ENCODE data around the gene KIFBP. TPM values are rescaled to one million over a fixed set of nuclear protein-coding genes. Genes with fewer than 3 reads are reported as not detected.

Gene KIFBP
- total and polyA plus RNA-seq, 2 of the 13 experiments (the other 11 are each of a cell fraction or from before 2014, with no cell fraction given), result 13.0 to 21.9 TPM

- TF ChIP-seq, protein P1, sequence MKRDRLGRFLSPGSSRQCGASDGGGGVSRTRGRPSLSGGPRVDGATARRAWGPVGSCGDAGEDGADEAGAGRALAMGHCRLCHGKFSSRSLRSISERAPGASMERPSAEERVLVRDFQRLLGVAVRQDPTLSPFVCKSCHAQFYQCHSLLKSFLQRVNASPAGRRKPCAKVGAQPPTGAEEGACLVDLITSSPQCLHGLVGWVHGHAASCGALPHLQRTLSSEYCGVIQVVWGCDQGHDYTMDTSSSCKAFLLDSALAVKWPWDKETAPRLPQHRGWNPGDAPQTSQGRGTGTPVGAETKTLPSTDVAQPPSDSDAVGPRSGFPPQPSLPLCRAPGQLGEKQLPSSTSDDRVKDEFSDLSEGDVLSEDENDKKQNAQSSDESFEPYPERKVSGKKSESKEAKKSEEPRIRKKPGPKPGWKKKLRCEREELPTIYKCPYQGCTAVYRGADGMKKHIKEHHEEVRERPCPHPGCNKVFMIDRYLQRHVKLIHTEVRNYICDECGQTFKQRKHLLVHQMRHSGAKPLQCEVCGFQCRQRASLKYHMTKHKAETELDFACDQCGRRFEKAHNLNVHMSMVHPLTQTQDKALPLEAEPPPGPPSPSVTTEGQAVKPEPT (CRISPR knock-in tag; IDR thresholded peaks at IDR 0.05; ENCODE audit: low read depth), result no peak
- TF ChIP-seq ZNF282 (IDR thresholded peaks at IDR 0.05; ENCODE audit: partially characterized antibody), result no peak
- no peak for TF ChIP-seq SIX1 (CRISPR knock-in tag; IDR thresholded peaks at IDR 0.05; ENCODE audit: borderline replicate concordance)
- TF ChIP-seq, protein P2, sequence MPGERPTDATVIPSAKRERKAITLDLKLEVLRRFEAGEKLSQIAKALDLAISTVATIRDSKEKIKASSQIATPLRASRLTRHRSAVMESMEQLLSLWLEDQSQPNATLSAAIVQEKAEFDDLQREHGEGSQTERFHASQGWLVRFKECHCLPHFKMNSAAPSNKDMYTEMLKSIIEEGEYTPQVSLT (CRISPR knock-in tag; IDR thresholded peaks at IDR 0.05; ENCODE audit: borderline replicate concordance, low read depth), result no peak
- TF ChIP-seq SALL2 (CRISPR knock-in tag; IDR thresholded peaks at IDR 0.05), result no peak
Measured at GRCh38 chr10:69047111-69047832, 58.7 kb downstream of the KIFBP start (continued).

DNA sequence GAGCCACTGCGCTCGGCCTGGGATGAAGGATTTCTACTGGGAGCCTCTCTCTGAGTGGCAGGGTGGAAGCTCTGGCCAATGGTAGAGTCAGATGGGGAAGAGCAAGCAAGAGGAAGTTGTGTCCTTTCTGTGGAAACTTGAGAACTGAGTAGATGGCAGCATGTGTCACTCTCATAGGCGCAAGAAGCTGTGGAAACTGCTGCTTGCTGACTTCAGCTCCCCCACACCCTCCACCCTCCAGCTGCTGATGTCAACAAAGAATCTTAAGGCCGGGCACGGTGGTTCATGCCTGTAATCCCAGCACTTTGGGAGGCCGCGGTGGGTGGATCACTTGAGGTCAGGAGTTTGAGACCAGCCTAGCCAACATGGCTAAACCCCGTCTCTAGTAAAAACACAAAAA, 59.5 kb downstream of the KIFBP start:
- in situ Hi-C loops (cut with HindIII; ENCODE audit: extremely low pct_ligation_motif_present, low pct_unique_long_range_greater_than_20kb), result no loop called here
- WGBS (ENCODE audit: low lambda C conversion rate), result 26% methylated on average over 6 of the region's 8 CpGs
- BruUV-seq (replicated peaks), result no TSS peak
- FAIRE-seq, result no peak
- intact Hi-C loops (cut with micrococcal nuclease; ENCODE audit: unreplicated experiment), result no loop called here
- Histone ChIP-seq H3K9me3 (ENCODE audit: low read length) (no peaks in the 10 kb centered on the region), H3K36me3 (replicated peaks in 1 of 2; ENCODE audit: control insufficient read depth in 1 of 2, insufficient read depth in 2 of 2, low read length in 2 of 2) (no peaks in the 10 kb centered on the region), H3K4me2 (ENCODE audit: low read depth, low read length) (no peak overlapping the region), H2AFZ (ENCODE audit: low read length) (no peak overlapping the region), H3K27ac (ENCODE audit: extremely low read length, insufficient read depth, low read length) (no peak overlapping the region), H3K27me3 (ENCODE audit: control insufficient read depth in 1 of 2, insufficient read depth in 2 of 2, low read length in 2 of 2) (peaks cover 0 to 15% of the 10 kb centered on the region in 2 experiments; a peak in 2 of 5 replicates), H3K9ac (ENCODE audit: insufficient read depth, low read depth, low read length) (no peak overlapping the region), H3K4me1 (ENCODE audit: insufficient read depth, low read length) (no peaks in the 10 kb centered on the region), H3K79me2 (ENCODE audit: insufficient read depth, low read length) (no peaks in the 10 kb centered on the region), H3K4me3 (replicated peaks in 1 of 3; ENCODE audit: insufficient read depth in 1 of 3, low read depth in 2 of 3, low read length in 3 of 3) (no peak overlapping the region), H4K20me1 (ENCODE audit: insufficient read depth, low read length) (no peaks in the 10 kb centered on the region)
- DNase-seq (ENCODE audit: low spot score), result no peak
- ChIA-PET CTCF (ENCODE audit: low intra/inter-chr PET ratio, low total read pairs) (no interaction called here), POLR2A (no interaction called here)
- no peak for ATAC-seq
- no peak for TF ChIP-seq ZNF24 (IDR thresholded peaks at IDR 0.05)
- TF ChIP-seq GTF2F1 (IDR thresholded peaks at IDR 0.05; ENCODE audit: low read length), result no peak
- no peak for TF ChIP-seq EP300 (IDR thresholded peaks at IDR 0.05; ENCODE audit: low read depth in 2 of 2, low read length in 2 of 2)
- no peak for TF ChIP-seq EP300 (CRISPR knock-in tag; IDR thresholded peaks at IDR 0.05; ENCODE audit: borderline replicate concordance)
- TF ChIP-seq MIXL1 (CRISPR knock-in tag; IDR thresholded peaks at IDR 0.05), result no peak
- no peak for TF ChIP-seq KLF16 (CRISPR knock-in tag; IDR thresholded peaks at IDR 0.05)
- TF ChIP-seq RBM39 (IDR thresholded peaks at IDR 0.05; ENCODE audit: low read depth, low read length, poor library complexity, severe bottlenecking), result no peak
- TF ChIP-seq HHEX (CRISPR knock-in tag; IDR thresholded peaks at IDR 0.05), result no peak
- no peak for TF ChIP-seq TAF1 (CRISPR knock-in tag; IDR thresholded peaks at IDR 0.05)
- no peak for TF ChIP-seq ZBTB8A (CRISPR knock-in tag; IDR thresholded peaks at IDR 0.05; ENCODE audit: borderline replicate concordance, low read depth)
- TF ChIP-seq AGO2 (optimal IDR thresholded peaks at IDR 0.05; ENCODE audit: low read depth, low read length), result no peak
- no peak for TF ChIP-seq ZNF572 (CRISPR knock-in tag; IDR thresholded peaks at IDR 0.05)
